GM19043 (cell line): Measurements from ENCODE around the gene UBE3A.
"Not testable (repeated sequence)": the region's sequence is repeated elsewhere in the genome, so short reads cannot be mapped to it uniquely, and the experiment has no call there.

Source experiments
- ATAC-seq: cut with Tn5 transposase; IDR thresholded peaks from one replicate; pipeline ENCODE4 v1.9.1; 2021; ENCODE audit warnings: low read depth; ENCODE audit not compliant: unreplicated experiment

Gene UBE3A

DNA sequence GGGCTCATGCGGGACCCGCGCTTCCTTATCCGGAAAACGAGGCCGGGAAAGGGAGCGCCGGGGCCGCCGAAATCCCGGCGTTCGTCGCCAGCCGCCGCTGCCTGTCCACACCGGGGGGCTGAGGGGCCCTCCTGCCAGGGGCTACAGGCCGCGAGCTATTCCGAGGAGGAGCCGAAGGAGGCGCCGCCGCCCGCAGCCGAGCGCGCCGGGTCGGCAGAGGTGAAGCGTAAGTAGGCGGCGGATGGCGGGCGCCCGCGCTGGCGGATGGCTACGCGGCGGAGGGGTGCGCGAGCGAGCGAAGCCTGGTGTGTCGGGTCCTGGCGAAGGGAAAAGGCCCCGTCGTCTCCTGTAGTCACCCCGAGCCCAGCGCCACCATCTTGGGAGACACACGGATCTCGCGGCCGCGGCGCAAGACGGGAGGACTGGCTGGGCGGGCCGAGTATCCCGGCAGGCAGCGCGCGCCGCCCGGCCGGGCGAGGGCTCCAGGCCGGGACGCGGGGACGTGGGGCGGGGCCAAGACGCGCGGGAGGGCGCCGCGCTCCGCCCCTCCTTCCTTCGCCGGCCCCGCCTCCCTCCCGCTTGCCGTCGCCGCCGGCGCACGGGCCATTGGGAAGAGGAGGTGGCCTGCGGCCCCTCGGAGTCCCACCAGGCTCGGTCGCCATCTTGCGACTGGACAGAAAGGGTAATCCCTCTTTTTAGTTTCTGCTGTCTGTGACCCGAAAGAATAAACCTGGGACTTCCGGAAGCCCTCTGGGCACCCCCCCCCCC, at the start of gene UBE3A:
UBE3A (minus strand) TSS at position 424 of the 768 bp plus-strand sequence. CDS start 29,917 bp downstream, outside the sequence.
- ATAC-seq, result peak; percentile 77

GRCh38 chr15:25487226-25487884, 48.5 kb upstream of the UBE3A start:
- no peak for ATAC-seq

DNA sequence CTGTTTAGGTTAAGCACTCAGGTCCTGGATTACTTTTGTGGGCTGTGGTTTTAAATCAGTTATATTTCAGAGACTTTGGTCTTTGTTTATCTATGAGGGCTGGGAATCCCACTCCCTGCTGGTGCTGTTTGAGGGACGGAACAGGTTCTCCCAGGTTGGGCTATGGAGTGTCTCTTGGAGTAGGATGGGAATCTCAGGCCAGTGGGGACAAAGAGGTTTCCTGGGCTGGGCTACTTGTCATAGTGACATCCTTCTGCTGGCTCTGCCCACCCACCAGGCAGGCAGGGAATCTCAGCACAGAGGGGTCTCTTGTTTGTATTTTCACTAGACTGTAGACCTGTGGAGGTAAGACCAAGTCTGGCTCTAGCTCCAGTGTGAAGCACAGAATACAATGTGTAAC, 47.2 kb upstream of the UBE3A start:
- ATAC-seq, result no peak

GRCh38 chr15:25481208-25481859, 42.5 kb upstream of the UBE3A start:
- no peak for ATAC-seq

- ATAC-seq, result no peak
Observed at GRCh38 chr15:25478313-25478712, 39.5 kb upstream of the UBE3A start.

- no peak for ATAC-seq
Observed at GRCh38 chr15:25477816-25478215, 39.0 kb upstream of the UBE3A start.

DNA sequence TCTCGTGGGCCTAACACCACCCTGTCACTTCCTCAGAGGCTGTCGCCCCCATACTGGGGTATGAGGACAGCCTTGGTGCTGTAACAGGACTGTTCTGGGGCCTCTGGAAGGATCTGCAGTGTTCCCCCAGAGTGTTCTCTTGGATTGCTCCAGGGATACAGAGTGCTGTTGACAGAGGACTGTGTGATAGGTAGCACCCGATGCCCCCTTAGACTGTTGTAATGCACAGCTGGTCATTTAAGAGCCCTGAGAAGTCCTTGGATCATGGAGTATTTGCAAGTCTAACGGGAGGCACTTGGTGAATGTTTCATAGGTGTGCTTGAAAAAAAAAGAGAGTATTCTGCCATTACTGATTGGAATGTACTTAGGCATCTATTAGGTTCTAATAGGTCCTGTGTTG, 35.4 kb upstream of the UBE3A start:
- ATAC-seq, result no peak

DNA sequence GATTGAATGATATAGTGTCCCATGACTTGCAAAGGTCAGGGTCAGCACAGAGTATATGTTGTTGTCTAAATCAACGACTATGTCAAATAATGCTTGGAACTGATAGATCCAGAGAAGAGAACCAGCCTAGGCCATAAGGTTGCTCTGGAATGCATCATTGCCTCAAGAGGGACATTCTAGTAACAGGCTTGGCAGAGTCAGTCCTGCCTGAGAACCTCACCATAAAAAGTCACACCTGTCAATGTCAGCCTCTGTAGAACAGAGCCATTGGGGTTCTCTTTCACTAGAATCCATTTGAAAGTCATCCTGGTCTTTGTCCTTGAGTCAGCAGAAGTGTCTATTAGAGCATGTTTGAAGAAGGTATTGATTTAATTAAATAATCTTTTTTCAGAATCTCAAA, 31.4 kb upstream of the UBE3A start:
- no peak for ATAC-seq

DNA sequence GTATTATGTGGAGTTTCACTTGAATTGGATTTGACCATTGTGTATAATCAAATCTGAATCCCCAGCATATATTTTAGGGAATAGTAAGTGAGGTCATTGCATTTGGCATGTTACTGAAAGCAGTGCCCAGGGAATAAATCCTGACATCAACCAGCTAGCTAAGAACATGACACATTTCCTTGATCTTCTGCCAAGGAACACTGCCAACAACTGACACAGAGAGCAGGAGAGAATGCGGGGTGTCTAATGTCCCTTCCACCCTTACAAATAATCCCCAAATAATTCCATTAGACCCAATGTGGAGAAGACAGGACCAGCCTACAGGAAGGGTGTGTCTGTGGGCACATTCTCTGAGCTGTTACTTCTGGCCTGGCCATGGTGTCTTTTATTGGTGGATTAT, 30.6 kb upstream of the UBE3A start:
- ATAC-seq, result no peak

- no peak for ATAC-seq
Observed at GRCh38 chr15:25468611-25469010, 29.8 kb upstream of the UBE3A start.

DNA sequence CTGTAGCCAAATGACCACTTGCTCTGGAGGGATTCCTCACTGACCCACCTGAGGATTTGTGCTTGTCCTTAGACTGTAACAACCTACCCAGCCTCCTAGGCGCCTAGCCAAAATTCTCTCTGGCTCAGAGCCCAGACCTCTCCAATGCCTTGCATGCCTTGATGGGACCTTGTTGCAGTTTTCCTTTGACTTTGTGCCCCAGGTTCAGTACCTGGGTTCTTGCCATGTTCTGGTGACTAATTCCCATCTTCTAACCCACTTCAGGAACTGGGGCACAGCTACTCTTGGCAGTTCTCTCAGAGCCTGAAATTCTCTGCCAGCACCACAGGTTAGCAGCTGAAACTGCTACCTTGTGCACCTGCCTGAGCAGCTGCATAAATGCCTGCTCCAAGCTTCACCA, 27.0 kb upstream of the UBE3A start:
- ATAC-seq, result no peak

GRCh38 chr15:25464784-25465183, 26.0 kb upstream of the UBE3A start:
- ATAC-seq, result no peak

DNA sequence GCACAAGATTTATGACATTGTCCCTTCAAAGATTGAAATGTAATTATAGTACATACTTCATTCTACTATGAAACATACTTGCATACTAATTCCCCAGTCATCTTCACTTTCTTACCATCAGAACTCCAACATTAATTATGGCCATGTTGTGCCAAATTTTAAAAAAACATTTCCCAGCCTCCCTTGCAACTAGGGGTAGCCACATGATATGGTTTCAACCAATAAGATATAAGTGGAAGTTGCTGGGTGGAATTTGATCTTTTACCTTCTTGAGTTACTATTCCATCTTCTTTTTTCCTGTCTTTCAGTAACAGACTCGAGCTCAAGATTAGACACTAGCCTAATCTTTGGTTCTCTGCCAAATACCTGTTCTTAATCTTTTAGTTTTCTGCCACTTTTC, 25.6 kb upstream of the UBE3A start:
- ATAC-seq, result no peak

GRCh38 chr15:25456196-25456595, 17.4 kb upstream of the UBE3A start:
- ATAC-seq, result no peak

- ATAC-seq, result no peak
Observed at GRCh38 chr15:25455226-25455625, 16.4 kb upstream of the UBE3A start.

DNA sequence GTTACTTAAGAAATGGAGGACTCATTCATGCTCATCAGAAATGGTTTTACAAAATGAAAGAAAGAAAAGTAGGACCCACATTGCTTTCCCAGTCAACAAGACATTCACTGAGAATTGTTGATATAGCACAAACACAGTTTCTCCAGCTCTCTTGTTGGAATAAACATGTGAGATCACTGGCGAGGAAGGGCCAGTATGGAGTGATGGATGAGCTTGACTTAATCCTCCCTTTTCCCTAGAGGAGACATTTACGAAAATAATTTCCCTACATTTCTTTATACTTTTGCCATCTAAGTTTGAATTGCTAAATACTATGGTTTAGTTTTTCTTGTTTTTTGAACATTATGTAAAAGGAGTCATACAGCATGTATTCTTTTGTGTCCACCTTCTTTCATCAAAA, 15.9 kb upstream of the UBE3A start:
- no peak for ATAC-seq

DNA sequence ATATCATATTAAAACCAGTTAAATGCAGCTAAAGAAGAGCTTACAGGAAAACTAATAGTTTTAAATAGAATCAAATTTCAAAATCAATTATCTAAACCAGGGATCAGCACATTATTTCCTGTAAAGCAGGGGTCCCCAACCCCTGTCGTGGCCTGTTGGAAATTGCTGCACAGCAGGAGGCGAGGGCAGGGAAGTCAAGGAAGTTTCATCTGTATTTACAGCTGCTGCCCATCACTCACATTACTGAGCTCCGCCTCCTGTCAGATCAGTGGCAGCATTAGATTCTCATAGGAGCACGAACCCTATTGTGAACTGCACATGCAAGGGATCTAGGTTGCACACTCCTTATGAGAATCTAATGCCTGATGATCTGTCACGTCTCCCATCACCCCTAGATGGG, 14.4 kb upstream of the UBE3A start:
- ATAC-seq, result not testable (repeated sequence)

DNA sequence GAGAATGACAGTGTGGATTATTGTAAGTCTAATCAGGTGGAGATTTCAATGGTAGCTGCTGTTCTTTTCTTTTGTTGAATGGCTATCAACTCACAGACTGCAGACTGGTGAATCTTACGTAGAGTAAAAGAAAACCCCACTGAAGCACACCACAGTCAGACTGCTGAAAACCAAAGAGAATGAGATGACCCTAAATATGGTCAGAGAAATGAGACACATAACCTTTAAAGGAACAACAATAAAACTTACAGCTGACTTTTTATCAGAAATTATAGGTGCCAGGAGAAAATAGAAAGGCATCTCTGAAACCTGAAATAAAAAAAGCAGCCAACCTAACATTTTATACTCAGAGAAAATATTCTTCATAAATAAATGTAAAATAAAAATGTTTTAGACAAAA, 12.7 kb upstream of the UBE3A start:
- no peak for ATAC-seq

GRCh38 chr15:25450163-25450562, 11.3 kb upstream of the UBE3A start:
- ATAC-seq, result no peak

DNA sequence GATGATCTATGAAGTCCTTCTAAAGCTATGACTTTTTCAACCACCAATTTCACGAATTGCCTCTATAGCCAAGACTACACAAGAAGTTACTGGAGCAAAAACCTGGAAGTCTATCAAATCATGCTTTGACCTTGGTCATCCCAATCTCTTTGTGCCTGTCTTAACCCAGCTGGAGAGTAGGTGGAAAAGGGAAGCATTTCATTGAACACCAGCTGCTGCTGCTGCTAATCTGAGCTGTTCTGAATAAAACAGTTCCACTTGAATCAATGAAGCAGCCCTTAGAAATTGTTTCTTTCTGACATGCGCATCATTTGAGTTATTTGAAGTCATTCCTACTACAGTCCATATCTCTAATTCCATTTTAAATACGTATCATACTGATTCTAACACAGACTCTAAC, 7.3 kb upstream of the UBE3A start:
- ATAC-seq, result no peak

- ATAC-seq, result no peak
Observed at GRCh38 chr15:25445412-25445811, 6.6 kb upstream of the UBE3A start.

GRCh38 chr15:25441111-25441510, 2.3 kb upstream of the UBE3A start:
- no peak for ATAC-seq
